Measurements from ENCODE around the gene CFAP92. TPM values are rescaled to one million over a fixed set of nuclear protein-coding genes. Genes with fewer than 3 reads are reported as not detected.

CFAP92 gene
- total RNA-seq, 1 donor from 2014 or later: 2.0 TPM

DNA sequence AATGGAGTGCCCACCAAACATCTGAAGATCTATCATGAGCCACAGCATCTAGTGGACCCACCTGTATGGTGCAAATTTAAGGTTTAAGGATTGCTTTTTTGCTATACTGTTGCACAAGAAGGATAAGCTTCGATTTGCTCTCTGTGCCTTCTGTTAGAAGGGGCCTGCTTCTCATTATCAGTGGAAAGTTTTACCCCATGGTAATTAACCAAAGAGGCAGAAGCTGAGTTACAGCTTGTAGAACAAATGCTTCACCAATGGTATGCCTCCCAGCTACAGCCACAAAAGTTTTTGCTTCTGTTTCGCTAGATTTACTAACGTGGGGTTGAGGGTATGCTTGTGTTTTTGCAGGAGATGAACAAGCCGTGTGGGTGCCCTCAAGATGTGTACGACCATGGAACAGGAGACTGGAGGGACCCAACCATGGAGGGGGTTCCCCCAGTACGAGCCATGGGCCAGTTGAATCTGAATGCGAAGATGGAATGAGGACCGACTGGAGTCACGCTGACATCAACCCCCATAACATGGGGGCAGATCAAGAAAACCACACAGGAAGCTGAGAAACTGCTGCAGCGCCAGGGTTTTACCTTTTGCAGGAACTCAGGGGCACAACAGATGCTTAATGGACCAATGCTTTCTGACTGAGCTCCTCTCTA is 70.9 kb downstream of the CFAP92 start:
- H3K27me3 ChIP-seq (ENCODE audit: low read depth): no peaks in the 10 kb centered on the region
- peaks cover 11% of the 10 kb centered on the region for H3K9me3 ChIP-seq
- no peak overlapping the region for H3K27ac ChIP-seq
- DNase-seq (no peak), ATAC-seq (no peak)
- no peak overlapping the region for H3K4me3 ChIP-seq
- no peaks in the 10 kb centered on the region for H3K4me1 ChIP-seq
- intact Hi-C loops (cut with DNase I): no loop called here
- no peaks in the 10 kb centered on the region for H3K36me3 ChIP-seq
- no peak for TF ChIP-seq CTCF (IDR thresholded peaks at IDR 0.05)

DNA sequence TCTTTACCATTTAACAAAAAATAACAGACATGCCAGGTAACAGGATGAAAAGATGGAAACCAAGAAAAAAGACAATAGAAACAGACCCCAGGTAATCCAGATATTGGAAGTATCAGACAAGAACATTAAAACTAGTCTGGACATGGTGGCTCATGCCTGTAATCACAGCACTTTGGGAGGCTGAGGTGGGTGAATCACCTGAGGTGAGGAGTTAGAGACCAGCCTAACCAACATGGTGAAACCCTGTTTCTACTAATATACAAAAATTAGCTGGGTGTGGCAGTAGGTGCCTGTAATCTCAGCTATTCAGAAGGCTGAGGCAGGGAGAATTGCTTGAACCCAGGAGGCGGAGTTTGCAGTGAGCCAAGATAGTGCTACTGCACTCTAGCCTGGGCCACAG is 73.9 kb downstream of the CFAP92 start:
- Histone ChIP-seq H3K4me3 (no peak overlapping the region), H3K27me3 (ENCODE audit: low read depth) (no peaks in the 10 kb centered on the region), H3K36me3 (peaks cover 16% of the 10 kb centered on the region), H3K27ac (no peak overlapping the region), H3K9me3 (peaks cover 11% of the 10 kb centered on the region), H3K4me1 (no peaks in the 10 kb centered on the region)
- intact Hi-C loops (cut with DNase I): no loop called here
- ATAC-seq (no peak), DNase-seq (no peak)
- TF ChIP-seq CTCF (IDR thresholded peaks at IDR 0.05): no peak

- intact Hi-C loops (cut with DNase I): no loop called here
- DNase-seq (no peak), ATAC-seq (no peak)
- H3K4me3 ChIP-seq: no peak overlapping the region
- peak; percentile 10 for TF ChIP-seq CTCF (IDR thresholded peaks at IDR 0.05)
- no peak overlapping the region for H3K27ac ChIP-seq
- H3K36me3 ChIP-seq: peaks cover 43% of the 10 kb centered on the region
- H3K9me3 ChIP-seq: peaks cover 11% of the 10 kb centered on the region
- no peaks in the 10 kb centered on the region for H3K27me3 ChIP-seq (ENCODE audit: low read depth)
- no peaks in the 10 kb centered on the region for H3K4me1 ChIP-seq
These were observed 76.6 kb downstream of the CFAP92 start for GRCh38 chr3:128917291-128917690.

DNA sequence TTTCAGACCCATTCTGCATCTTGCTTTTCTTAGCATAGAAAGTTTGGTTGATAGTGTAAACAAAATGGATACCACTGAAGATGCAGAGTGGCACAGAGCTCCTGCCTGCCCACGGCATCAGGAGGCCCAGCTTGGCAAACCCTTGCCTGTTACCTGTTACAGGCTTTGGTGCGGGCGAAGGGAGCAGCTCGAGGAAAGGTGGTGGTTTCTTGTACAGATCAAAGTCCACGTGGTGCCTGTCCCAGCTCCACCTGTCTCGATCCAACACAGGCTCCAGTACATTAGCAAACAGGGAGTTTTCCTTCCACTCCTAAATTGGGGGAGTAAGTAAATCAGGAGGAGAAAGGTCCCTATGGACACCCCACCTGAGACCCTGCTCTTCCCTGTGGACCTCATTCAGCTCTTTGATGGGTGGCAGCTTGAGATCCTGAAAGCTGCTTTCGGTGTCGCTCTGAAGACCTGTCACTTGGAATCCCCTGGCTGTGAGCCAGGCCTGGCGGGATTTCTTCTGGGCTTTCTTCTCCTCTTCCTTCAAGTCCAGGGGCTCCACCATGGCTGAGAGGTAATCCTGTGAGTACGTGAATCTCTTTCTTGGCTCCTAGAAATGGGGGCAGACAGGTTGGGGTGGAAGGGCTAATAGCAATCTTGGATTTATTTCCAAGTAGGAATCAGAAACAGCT is 78.8 kb downstream of the CFAP92 start:
- Histone ChIP-seq H3K27me3 (ENCODE audit: low read depth) (no peaks in the 10 kb centered on the region), H3K27ac (no peak overlapping the region), H3K4me3 (no peak overlapping the region), H3K36me3 (peaks cover 65% of the 10 kb centered on the region), H3K4me1 (no peaks in the 10 kb centered on the region), H3K9me3 (no peaks in the 10 kb centered on the region)
- intact Hi-C loops (cut with DNase I): no loop called here
- DNase-seq (no peak), ATAC-seq (no peak)
- TF ChIP-seq CTCF (IDR thresholded peaks at IDR 0.05): no peak

GRCh38 chr3:128911911-128912310 is 82.0 kb downstream of the CFAP92 start:
- ATAC-seq (no peak), DNase-seq (no peak)
- H3K36me3 ChIP-seq: peaks cover 97% of the 10 kb centered on the region
- H3K27ac ChIP-seq: no peak overlapping the region
- intact Hi-C loops (cut with DNase I): no loop called here
- no peaks in the 10 kb centered on the region for H3K4me1 ChIP-seq
- H3K9me3 ChIP-seq: no peaks in the 10 kb centered on the region
- H3K27me3 ChIP-seq (ENCODE audit: low read depth): no peaks in the 10 kb centered on the region
- TF ChIP-seq CTCF (IDR thresholded peaks at IDR 0.05): no peak
- no peak overlapping the region for H3K4me3 ChIP-seq

Data from lower lobe of right lung (tissue), 2 donors.